GM23248 (cell line): Measurements from ENCODE around the gene KRT82.

Experiments used
- EZH2 ChIP-seq: fragments of 200-600 bp; sonication (generic); IDR thresholded peaks from 2 replicates; pipeline ENCODE4 v1.6.1; 2018; ENCODE audit warnings: antibody characterized with exemption, mild to moderate bottlenecking; ENCODE audit not compliant: insufficient read depth, poor library complexity, severe bottlenecking
- EZH2phosphoT487 ChIP-seq: fragments of 200-600 bp; sonication (generic); IDR thresholded peaks from 2 replicates; pipeline ENCODE4 v1.6.1; 2018; ENCODE audit warnings: antibody characterized with exemption, moderate library complexity, mild to moderate bottlenecking, low read depth; ENCODE audit not compliant: insufficient read depth

DNA sequence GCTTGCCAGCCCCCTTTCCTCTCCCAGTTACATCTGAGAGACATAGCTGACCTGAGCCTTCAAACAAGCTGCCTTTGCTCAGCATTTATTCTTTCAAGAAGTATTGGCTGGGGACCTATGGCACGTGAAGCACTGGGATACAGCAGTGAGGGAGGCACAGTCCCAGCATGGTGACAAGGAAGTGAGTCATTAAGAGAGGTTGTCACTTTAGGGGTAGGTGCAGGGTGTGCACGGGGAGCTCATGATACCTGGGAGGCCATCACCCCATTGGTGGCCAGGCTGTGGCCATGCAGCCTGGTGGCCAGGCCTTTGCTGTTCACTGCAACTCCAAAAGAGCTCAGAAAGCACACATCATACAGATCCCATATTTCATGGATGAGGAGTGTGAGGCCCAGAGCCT lies 33.7 kb upstream of the KRT82 start:
- TF ChIP-seq EZH2 (no peak), EZH2phosphoT487 (no peak)
